Astrocyte (in vitro differentiated cells and primary cell): Measurements from ENCODE around the gene DOCK1.

Experiments used
- EZH2 ChIP-seq: IDR thresholded peaks from 2 replicates; pipeline ENCODE4 v1.6.1; 2012; ENCODE audit warnings: mild to moderate bottlenecking, low read length, inconsistent platforms; ENCODE audit not compliant: insufficient read depth
- TF ChIP-seq, protein P1 (sequence below): IDR thresholded peaks from 2 replicates; pipeline ENCODE4 v1.5.1; 2011; ENCODE audit warnings: low read depth, mild to moderate bottlenecking, inconsistent platforms, low read length, moderate library complexity; ENCODE audit not compliant: insufficient read depth

DNA sequence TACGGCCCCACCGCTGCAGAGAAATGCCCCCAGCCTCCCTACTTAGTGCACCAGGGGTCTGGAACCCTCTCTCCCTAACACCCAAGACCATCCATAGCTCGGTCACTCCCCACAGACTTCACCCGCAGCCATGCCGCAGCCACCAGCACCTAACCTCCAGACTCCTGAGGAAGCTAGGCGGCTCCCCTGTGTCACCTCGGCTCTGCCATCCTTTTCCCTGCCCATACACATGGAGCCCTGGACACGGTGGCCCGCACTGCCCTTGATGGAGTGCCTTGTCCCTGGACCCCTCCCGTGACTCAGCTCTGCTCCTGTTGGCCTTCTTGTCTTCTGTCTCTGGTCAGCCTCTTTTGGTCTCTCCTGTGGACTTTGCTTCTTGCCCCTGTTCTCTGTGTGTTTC is 183.7 kb downstream of the DOCK1 start:
- TF ChIP-seq EZH2 = no peak
- TF ChIP-seq, protein P1, sequence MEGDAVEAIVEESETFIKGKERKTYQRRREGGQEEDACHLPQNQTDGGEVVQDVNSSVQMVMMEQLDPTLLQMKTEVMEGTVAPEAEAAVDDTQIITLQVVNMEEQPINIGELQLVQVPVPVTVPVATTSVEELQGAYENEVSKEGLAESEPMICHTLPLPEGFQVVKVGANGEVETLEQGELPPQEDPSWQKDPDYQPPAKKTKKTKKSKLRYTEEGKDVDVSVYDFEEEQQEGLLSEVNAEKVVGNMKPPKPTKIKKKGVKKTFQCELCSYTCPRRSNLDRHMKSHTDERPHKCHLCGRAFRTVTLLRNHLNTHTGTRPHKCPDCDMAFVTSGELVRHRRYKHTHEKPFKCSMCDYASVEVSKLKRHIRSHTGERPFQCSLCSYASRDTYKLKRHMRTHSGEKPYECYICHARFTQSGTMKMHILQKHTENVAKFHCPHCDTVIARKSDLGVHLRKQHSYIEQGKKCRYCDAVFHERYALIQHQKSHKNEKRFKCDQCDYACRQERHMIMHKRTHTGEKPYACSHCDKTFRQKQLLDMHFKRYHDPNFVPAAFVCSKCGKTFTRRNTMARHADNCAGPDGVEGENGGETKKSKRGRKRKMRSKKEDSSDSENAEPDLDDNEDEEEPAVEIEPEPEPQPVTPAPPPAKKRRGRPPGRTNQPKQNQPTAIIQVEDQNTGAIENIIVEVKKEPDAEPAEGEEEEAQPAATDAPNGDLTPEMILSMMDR = no peak
